ENCODE data around the gene WDR55.
"Not testable (repeated sequence)": the region's sequence is repeated elsewhere in the genome, so short reads cannot be mapped to it uniquely, and the experiment has no call there.

Gene WDR55

DNA sequence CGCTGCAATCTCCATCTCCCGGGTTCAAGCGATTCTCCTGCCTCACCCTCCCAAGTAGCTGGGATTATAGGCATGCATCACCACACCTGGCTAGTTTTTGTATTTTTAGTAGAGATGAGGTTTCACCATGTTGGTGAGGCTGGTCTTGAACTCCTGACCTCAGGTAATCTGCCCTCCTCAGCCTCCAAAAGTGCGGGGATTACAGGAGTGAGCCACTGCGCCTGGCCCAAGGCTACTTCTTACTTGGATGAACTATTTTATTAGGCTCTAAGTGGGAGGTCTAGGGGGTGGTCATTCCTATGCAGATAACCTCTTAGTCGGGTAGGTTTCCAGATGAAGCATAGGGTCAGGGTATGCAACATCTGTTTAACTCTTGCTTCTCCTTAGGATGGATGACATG is 4.3 kb upstream of the WDR55 start:
- not testable (repeated sequence) for DNase-seq

- no peak for DNase-seq
Measured at GRCh38 chr5:140664030-140664358, 710 bp upstream of the WDR55 start.

- DNase-seq: not testable (repeated sequence)
Measured at GRCh38 chr5:140671035-140671434, 6.3 kb downstream of the WDR55 start.

- no peak for DNase-seq
Measured at GRCh38 chr5:140671472-140672125, 6.9 kb downstream of the WDR55 start.

DNA sequence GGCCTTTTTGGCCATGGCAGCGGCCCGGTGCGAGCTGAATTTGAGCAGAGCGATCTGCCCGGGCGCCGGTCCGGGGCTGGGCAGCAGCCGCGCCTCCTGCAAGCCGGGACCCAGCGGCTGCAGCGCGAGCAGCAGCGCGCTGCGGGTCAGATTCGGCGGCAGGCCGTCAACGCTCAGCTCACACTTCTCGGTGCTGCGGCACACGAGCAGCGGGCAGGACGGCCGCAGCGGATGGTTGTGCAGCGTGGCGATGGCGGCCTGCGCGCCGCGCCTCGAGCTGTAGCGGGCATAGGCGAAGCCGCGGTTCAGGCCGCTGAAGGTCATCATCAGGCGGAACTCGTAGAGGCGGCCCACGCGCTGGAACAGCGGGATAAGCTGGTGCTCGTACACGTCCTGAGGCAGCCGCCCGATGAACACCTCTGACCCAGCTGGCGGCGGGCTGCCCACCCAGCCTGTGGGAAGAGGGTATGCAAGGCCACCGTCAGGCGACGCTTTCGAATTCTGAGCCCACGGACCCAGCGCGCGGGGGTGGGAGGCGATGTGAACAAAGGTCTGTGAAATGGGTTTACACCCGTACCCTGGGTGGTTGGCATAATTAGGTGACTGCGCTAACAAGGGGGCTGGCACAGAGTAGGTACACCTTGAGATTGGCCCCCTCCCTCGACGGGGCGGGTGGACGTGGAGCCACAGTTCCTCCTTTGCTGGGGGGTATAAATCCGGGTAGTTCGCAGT is 7.9 kb downstream of the WDR55 start:
- peak; percentile 17 to 33 for DNase-seq

DNA sequence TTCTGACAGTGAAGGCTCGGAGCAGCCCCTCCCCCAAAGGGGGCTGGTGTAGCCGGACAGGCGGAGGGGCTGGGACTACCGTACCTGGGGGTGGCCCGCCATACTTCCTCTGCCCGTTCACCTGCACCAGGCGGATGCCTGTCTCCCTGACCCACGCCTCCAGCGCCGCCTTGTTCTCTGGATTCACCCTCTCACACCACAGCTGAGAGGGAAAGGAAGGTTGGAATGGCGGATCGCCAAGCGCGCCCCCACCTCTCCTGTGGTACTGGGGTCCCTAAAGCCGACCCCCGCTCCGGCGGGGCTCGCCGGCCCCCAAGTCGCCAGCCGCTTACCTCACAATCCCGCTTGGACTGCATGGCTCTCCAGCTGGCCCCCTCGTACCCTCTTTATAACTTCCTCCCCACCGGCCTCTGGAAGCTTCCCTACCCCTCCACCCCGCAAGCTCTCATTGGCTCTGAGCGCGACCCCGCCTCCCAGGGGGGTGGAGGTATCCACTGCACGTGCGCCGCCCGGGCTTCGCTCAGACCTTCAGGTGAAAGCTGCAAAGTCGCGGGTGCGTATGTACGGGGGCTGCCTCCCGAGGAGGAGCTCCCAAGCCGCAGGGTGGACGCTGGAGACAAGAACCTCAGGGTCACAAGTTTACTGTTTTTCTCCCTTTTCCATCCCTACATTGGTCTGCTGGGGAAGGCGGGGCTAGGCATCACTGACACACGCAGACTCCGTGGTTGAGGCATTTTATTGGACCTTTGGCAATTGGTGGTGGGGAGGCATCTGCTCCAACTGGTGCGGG is 8.7 kb downstream of the WDR55 start, which contains the start of gene DND1:
DND1 (minus strand) TSS at position 390 of the 790 bp plus-strand sequence; CDS start at position 356, 34 bp downstream.
- DNase-seq: no peak

DNA sequence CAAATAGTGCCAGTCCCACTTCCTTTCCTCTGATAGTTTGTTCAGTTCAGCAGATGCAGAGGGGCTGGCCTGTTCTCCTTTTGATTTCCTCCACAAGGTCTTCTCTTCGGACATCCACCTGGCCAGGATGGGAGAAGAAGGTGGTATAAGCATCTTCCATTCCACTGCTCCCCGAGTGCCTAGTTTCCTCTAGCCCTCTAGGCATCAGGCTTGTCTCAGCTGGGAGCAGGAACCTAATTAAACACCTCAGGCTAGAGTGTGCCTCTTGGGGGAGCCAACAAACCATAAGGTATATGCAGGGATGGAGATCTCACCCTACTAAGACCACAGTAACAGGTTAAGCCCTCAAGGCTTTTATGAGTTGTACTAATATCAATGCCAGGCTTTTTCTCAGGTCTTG is 9.5 kb downstream of the WDR55 start:
- no peak for DNase-seq

GRCh38 chr5:140674629-140675028 is 9.9 kb downstream of the WDR55 start:
- no peak for DNase-seq

- DNase-seq: no peak
Measured at GRCh38 chr5:140677947-140678346, 13.2 kb downstream of the WDR55 start.

DNA sequence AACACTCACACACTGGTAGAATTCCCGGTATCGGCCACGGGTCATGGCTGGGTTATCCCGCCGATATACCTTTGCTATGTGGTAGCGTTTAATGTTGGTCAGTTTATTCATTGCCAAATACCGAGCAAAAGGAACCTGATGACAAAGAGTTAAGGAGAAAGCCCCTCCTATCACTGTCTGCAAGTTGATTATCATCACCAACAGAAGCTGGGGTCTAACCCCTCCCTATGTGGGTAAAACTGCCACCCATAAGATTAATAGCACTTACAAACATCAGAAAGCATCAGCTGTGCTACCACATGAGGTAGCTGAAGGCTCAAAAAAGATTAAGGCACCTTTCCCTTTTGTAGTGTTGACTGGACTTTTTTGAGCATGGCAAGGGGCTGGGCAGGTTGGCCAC is 14.3 kb downstream of the WDR55 start:
- no peak for DNase-seq

- no peak for DNase-seq
Measured at GRCh38 chr5:140690376-140690932, 25.8 kb downstream of the WDR55 start.

- DNase-seq: peak; percentile 94 to 95
Measured at GRCh38 chr5:140690941-140691924, 26.5 kb downstream of the WDR55 start, which contains the start of the genes HARS1 and HARS2. TSS of gene HARS1 (minus strand) at chr5:140691370. CDS start at chr5:140691304, 66 bp downstream. TSS of gene HARS2 (plus strand) at chr5:140691455. CDS start at chr5:140691649, 194 bp downstream.

DNA sequence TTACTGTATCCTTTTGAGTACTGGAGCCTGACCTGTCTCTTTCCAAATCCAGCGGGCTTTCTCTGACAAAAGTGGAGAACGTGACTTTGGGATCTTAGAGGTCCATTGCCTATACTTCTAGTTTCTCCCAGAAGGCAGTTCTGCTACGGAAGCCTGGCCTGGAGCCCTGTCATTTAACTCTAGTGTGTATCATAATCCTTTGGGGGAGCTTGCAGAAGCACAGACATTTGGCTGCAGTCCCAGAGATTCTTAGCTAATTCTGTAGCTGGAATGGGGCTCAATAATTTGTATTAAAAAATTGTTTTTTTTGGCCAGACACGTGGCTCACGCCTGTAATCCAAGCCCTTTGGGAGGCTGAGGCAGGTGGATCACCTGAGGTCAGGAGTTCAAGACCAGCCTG is 29.6 kb downstream of the WDR55 start:
- DNase-seq: no peak

- DNase-seq: no peak
Measured at GRCh38 chr5:140696891-140697492, 32.3 kb downstream of the WDR55 start.

- peak; percentile 96 for DNase-seq
Measured at GRCh38 chr5:140700177-140701144, 35.8 kb downstream of the WDR55 start, which contains the start of gene ZMAT2. TSS of gene ZMAT2 (plus strand) at chr5:140700447. CDS start at chr5:140700461, 14 bp downstream.

DNA sequence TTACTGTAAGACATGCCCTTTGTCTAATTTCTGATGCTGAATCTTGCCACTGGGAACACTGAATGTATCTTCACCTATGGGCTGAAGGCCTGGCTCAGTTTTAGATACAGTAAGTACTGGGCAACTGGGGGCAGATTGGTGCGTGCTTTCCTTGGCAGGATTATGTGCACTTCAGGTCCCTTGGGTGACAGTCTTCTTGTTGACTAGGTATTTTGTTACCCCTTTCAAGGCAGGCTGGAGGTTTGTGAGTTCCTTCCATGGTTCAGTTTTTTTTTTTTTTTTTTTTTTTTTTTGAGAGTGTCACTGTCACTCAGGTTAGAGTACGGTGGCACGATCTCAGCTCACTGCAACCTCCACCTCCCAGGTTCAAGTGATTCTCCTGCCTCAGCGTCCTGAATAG is 43.1 kb downstream of the WDR55 start:
- DNase-seq: no peak

GRCh38 chr5:140708787-140709186 is 44.1 kb downstream of the WDR55 start:
- peak in 1 of 2 experiments; percentile 26 for DNase-seq

DNA sequence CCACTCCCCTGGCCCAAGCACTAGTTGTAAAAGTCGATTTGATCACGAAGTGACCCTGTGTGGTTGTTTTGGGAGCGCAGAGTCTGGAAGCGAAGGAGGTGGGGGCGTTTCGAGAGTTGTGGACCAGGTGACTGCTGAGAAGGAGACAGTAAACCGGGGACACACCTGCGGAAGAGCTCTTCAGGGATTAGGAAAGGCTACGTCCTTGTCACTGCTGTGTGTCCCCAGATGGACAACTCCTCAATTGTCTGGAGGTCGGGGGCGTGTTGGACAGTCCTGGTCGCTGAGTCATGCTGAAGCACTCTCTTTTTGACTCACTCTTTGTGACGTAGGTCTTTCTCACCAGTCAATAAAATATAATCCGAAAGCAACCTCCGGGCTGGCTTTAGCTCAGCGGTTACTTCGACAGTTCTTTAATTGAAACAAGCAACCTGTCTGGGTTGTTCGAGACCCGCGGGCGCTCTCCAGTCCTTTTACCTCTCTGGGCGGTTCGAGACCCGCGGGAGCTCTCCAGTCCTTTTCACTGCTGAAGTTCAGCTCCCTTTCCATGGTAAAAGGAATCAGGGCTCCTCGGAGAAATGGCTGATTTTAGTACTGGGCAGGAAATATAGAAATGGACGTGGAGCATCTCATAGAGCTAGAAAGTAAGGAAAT is 46.3 kb downstream of the WDR55 start:
- peak; percentile 97 to 99 for DNase-seq

- DNase-seq: no peak
Measured at GRCh38 chr5:140711794-140712193, 47.1 kb downstream of the WDR55 start.
